HepG2 (cell line): ENCODE results near the gene BRCA1. TPM values are rescaled to one million over a fixed set of nuclear protein-coding genes. Genes with fewer than 3 reads are reported as not detected.
A peak's percentile ranks its signal among the peaks of the same experiment; 100 is the strongest.

Source experiments
- ARID4A ChIP-seq: sonication (generic); formaldehyde crosslinking; IDR thresholded peaks from 2 replicates; pipeline ENCODE4 v1.5.0; 2020; ENCODE audit warnings: mild to moderate bottlenecking, missing genetic modification reagents, borderline replicate concordance
- CEBPG ChIP-seq: IDR thresholded peaks from 2 replicates; pipeline ENCODE4 v1.6.1; 2016
- ELF4 ChIP-seq: sonication (generic); formaldehyde crosslinking; IDR thresholded peaks from 2 replicates; pipeline ENCODE4 v1.5.0; 2020; ENCODE audit warnings: missing genetic modification reagents, mild to moderate bottlenecking, moderate library complexity, borderline replicate concordance
- FOXA1 ChIP-seq, 2 experiments: fragments of 450-650 bp in 1 of 2; sonication (generic) in 1 of 2; formaldehyde crosslinking in 1 of 2; IDR thresholded peaks; 2 replicates each; pipeline versions ENCODE4 v1.4.0 to v1.6.1; 2016 to 2020; ENCODE audit warnings: missing genetic modification reagents in 1 of 2
- GABPA ChIP-seq, 2 experiments: IDR thresholded peaks; 2 replicates each; pipeline ENCODE4 v1.6.1; 2011 to 2016; ENCODE audit warnings: low read depth in 2 of 2, low read length in 1 of 2, missing biosample characterization in 1 of 2, missing genetic modification characterization in 1 of 2
- HDAC6 ChIP-seq: fragments of 200-600 bp; sonication (generic); IDR thresholded peaks from 2 replicates; pipeline ENCODE4 v1.7.0; 2017; ENCODE audit warnings: mild to moderate bottlenecking, antibody characterized with exemption, low read length, low read depth
- MED8 ChIP-seq: sonication (generic); formaldehyde crosslinking; IDR thresholded peaks from 2 replicates; pipeline ENCODE4 v1.8.1; 2023; ENCODE audit warnings: mild to moderate bottlenecking, missing genetic modification reagents; ENCODE audit not compliant: insufficient replicate concordance
- PHF20 ChIP-seq: sonication (generic); formaldehyde crosslinking; IDR thresholded peaks from 2 replicates; pipeline ENCODE4 v1.5.0; 2020; ENCODE audit warnings: mild to moderate bottlenecking, missing genetic modification reagents
- PRDM15 ChIP-seq: sonication (generic); formaldehyde crosslinking; IDR thresholded peaks from 2 replicates; pipeline ENCODE4 v1.4.0; 2020; ENCODE audit warnings: missing genetic modification reagents
- TCF12 ChIP-seq, 2 experiments: fragments of 450-650 bp in 1 of 2; sonication (generic) in 1 of 2; formaldehyde crosslinking in 1 of 2; IDR thresholded peaks; 2 replicates each; pipeline versions ENCODE4 v1.6.1 to v1.8.0; 2017 to 2022; ENCODE audit warnings: antibody characterized with exemption in 1 of 2, mild to moderate bottlenecking in 1 of 2, missing genetic modification reagents in 1 of 2, moderate library complexity in 1 of 2
- ZNF256 ChIP-seq: sonication (generic); formaldehyde crosslinking; conservative IDR thresholded peaks from 2 replicates; pipeline ENCODE4 v1.4.0; 2020; ENCODE audit warnings: missing genetic modification reagents
- ZNF577 ChIP-seq: sonication (generic); formaldehyde crosslinking; IDR thresholded peaks from 2 replicates; pipeline ENCODE4 v1.4.0; 2020; ENCODE audit warnings: mild to moderate bottlenecking, low read depth, missing genetic modification reagents, borderline replicate concordance
- ZNF768 ChIP-seq: sonication (generic); formaldehyde crosslinking; IDR thresholded peaks from 2 replicates; pipeline ENCODE4 v1.4.0; 2020; ENCODE audit warnings: missing genetic modification reagents
- ZNF891 ChIP-seq: sonication (generic); formaldehyde crosslinking; IDR thresholded peaks from 2 replicates; pipeline ENCODE4 v1.5.0; 2020; ENCODE audit warnings: mild to moderate bottlenecking, missing genetic modification reagents
- polyA plus RNA-seq, 8 experiments: library from polyadenylated mRNA; depleted of rRNA in 3 of 8; stranded (reverse) in 7 of 8; unstranded in 1 of 8; fragments of >200 nt; fragmentation: Illumina TruSeq in 4 of 8; extraction: Trizol in 4 of 8; gene quantifications; 2 replicates each; pipeline versions ENCODE4 v1.2.1 to v1.2.3, GENCODE V29; 2011 to 2016; ENCODE audit warnings: low read depth in 4 of 8, missing spikeins in 1 of 8, mixed read lengths in 1 of 8; ENCODE audit not compliant: insufficient read depth in 1 of 8
- total RNA-seq, 5 experiments: library from RNA; depleted of rRNA; stranded (reverse); fragments of >200 nt; fragmentation: Illumina TruSeq; extraction: Trizol; gene quantifications; 2 replicates each; pipeline ENCODE4 v1.2.3, GENCODE V29; 2016; ENCODE audit warnings: low read depth in 1 of 5
- TF ChIP-seq, protein P1 (sequence below): sonication (generic); formaldehyde crosslinking; IDR thresholded peaks from 2 replicates; pipeline ENCODE4 v1.4.0; 2020; ENCODE audit warnings: missing genetic modification reagents
- TF ChIP-seq, protein P2 (sequence below): sonication (generic); formaldehyde crosslinking; IDR thresholded peaks from 2 replicates; pipeline ENCODE4 v1.5.1; 2020; ENCODE audit warnings: missing genetic modification reagents, mild to moderate bottlenecking, borderline replicate concordance

BRCA1 gene
- total and polyA plus RNA-seq, 2 of the 13 experiments (the other 11 are each of a cell fraction or from before 2014, with no cell fraction given) = 13.3 to 37.5 TPM

DNA sequence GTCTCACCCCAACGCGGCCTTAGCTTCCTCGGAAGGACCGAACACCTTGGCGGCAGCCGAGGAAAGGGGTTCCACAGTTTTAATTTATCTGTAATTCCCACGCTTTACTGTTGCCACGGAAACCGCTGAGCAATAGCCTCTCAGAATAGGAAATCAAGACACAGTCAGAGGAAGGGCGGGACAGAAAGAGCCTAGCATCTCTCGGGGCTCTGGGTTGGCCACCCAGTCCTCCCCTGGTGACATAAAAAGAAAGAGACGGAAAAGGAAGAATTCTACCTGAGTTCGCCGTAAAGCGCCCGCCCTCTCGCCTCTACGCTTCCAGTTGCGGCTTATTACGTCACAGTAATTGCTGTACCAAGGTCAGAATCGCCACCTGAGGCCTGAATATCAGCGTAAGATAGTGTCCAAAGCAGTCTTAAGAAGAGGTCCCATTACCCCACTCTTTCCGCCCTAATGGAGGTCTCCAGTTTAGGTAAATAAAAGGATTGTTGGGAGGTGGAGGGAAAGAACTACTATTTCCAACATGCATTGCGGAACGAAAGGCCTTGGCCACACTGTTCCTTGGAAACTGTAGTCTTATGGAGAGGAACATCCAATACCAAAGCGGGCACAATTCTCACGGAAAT is 45.1 kb upstream of the BRCA1 start (continued):
- TF ChIP-seq ARID4A (CRISPR knock-in tag) (peak; percentile 65; the same call in 1 of the 2 replicates), ZNF768 (CRISPR knock-in tag) (no peak), TCF12 (IDR thresholded peaks at IDR 0.05) (no peak), TCF12 (CRISPR knock-in tag; IDR thresholded peaks at IDR 0.05) (no peak), ZNF256 (CRISPR knock-in tag) (no peak), FOXA1 (IDR thresholded peaks at IDR 0.05) (no peak), FOXA1 (CRISPR knock-in tag; IDR thresholded peaks at IDR 0.05) (no peak; the same call in 1 of the 2 replicates), PRDM15 (no peak), HDAC6 (no peak), PHF20 (peak; percentile 84), ELF4 (CRISPR knock-in tag) (peak; percentile 70; the same call in 1 of the 2 replicates), ZNF577 (no peak), CEBPG (CRISPR knock-in tag) (peak; percentile 84), ZNF891 (no peak), MED8 (no peak), GABPA (IDR thresholded peaks at IDR 0.05; ENCODE audit: low read depth, low read length) (peak; percentile 39), GABPA (CRISPR knock-in tag; IDR thresholded peaks at IDR 0.05; ENCODE audit: low read depth) (peak; percentile 91)
- TF ChIP-seq, protein P1, sequence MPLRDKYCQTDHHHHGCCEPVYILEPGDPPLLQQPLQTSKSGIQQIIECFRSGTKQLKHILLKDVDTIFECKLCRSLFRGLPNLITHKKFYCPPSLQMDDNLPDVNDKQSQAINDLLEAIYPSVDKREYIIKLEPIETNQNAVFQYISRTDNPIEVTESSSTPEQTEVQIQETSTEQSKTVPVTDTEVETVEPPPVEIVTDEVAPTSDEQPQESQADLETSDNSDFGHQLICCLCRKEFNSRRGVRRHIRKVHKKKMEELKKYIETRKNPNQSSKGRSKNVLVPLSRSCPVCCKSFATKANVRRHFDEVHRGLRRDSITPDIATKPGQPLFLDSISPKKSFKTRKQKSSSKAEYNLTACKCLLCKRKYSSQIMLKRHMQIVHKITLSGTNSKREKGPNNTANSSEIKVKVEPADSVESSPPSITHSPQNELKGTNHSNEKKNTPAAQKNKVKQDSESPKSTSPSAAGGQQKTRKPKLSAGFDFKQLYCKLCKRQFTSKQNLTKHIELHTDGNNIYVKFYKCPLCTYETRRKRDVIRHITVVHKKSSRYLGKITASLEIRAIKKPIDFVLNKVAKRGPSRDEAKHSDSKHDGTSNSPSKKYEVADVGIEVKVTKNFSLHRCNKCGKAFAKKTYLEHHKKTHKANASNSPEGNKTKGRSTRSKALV (CRISPR knock-in tag) = no peak
- TF ChIP-seq, protein P2, sequence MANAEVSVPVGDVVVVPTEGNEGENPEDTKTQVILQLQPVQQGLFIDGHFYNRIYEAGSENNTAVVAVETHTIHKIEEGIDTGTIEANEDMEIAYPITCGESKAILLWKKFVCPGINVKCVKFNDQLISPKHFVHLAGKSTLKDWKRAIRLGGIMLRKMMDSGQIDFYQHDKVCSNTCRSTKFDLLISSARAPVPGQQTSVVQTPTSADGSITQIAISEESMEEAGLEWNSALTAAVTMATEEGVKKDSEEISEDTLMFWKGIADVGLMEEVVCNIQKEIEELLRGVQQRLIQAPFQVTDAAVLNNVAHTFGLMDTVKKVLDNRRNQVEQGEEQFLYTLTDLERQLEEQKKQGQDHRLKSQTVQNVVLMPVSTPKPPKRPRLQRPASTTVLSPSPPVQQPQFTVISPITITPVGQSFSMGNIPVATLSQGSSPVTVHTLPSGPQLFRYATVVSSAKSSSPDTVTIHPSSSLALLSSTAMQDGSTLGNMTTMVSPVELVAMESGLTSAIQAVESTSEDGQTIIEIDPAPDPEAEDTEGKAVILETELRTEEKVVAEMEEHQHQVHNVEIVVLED (CRISPR knock-in tag) = peak; percentile 31; the same call in 1 of the 2 replicates
